Fibroblast of lung (primary cell): ENCODE data around the gene GUCY1A2. TPM values are rescaled to one million over a fixed set of nuclear protein-coding genes. Genes with fewer than 3 reads are reported as not detected.

Experiments used
- DNase-seq, 2 donors: peaks; one replicate each; pipeline versions ENCODE4 v3.0.0 to v3.0.0-alpha.2; 2010; ENCODE audit warnings: low read depth in 2 of 2
- H2AFZ ChIP-seq: 2 replicates; pipeline ENCODE4 v1.5.1; 2012; ENCODE audit warnings: low read length, control low read depth, inconsistent platforms
- H3K27ac ChIP-seq: 2 replicates; pipeline ENCODE4 v1.5.1; 2011; ENCODE audit warnings: low read length, control low read depth; ENCODE audit not compliant: insufficient read depth
- H3K27me3 ChIP-seq: 2 replicates; pipeline ENCODE4 v1.5.1; 2011; ENCODE audit warnings: mild to moderate bottlenecking, low read length; ENCODE audit not compliant: control insufficient read depth, insufficient read depth
- H3K36me3 ChIP-seq: 2 replicates; pipeline ENCODE4 v1.5.1; 2011; ENCODE audit warnings: low read length; ENCODE audit not compliant: control insufficient read depth, insufficient read depth
- H3K4me1 ChIP-seq: 2 replicates; pipeline ENCODE4 v1.5.1; 2011; ENCODE audit warnings: low read length; ENCODE audit not compliant: control insufficient read depth, insufficient read depth; ENCODE audit errors: extremely low read depth
- H3K4me2 ChIP-seq: 2 replicates; pipeline ENCODE4 v1.5.1; 2011; ENCODE audit warnings: low read length, control low read depth; ENCODE audit not compliant: insufficient read depth; ENCODE audit errors: extremely low read depth
- H3K4me3 ChIP-seq, 4 experiments: fragments of 200-600 bp in 1 of 4; sonication (generic) in 1 of 4; replicated peaks in 1 of 4; 2 replicates each; pipeline ENCODE4 v1.5.1; 2011 to 2016; ENCODE audit warnings: low read length in 4 of 4, low read depth in 3 of 4, mild to moderate bottlenecking in 3 of 4, control low read depth in 2 of 4, inconsistent platforms in 1 of 4, mixed read lengths in 1 of 4; ENCODE audit not compliant: insufficient read depth in 1 of 4; ENCODE audit errors: control extremely low read depth in 1 of 4
- H3K79me2 ChIP-seq: 2 replicates; pipeline ENCODE4 v1.5.1; 2012; ENCODE audit warnings: mild to moderate bottlenecking, low read length, inconsistent platforms; ENCODE audit not compliant: control insufficient read depth, insufficient read depth
- H3K9ac ChIP-seq: 2 replicates; pipeline ENCODE4 v1.5.1; 2011; ENCODE audit warnings: mild to moderate bottlenecking, low read length, control low read depth; ENCODE audit not compliant: insufficient read depth
- H3K9me3 ChIP-seq: 2 replicates; pipeline ENCODE4 v1.5.1; 2012; ENCODE audit warnings: low read depth, low read length; ENCODE audit not compliant: control insufficient read depth, insufficient read depth
- H4K20me1 ChIP-seq: 2 replicates; pipeline ENCODE4 v1.5.1; 2011; ENCODE audit warnings: low read length; ENCODE audit not compliant: control insufficient read depth, insufficient read depth; ENCODE audit errors: extremely low read depth
- CTCF ChIP-seq, 2 donors: IDR thresholded peaks in 1 of 2; conservative IDR thresholded peaks in 1 of 2; 1 replicate in 1 of 2; 2 replicates in 1 of 2; pipeline ENCODE4 v1.5.1; 2011 to 2012; ENCODE audit warnings: low read length in 2 of 2, control low read depth in 1 of 2, inconsistent platforms in 1 of 2, low read depth in 1 of 2, mild to moderate bottlenecking in 1 of 2
- EZH2 ChIP-seq: IDR thresholded peaks from 2 replicates; pipeline ENCODE4 v1.5.1; 2012; ENCODE audit warnings: low read length, control low read depth, mild to moderate bottlenecking; ENCODE audit errors: missing control alignments
- polyA plus RNA-seq, 2 donors: library from polyadenylated mRNA; depleted of rRNA in 1 of 2; stranded (reverse) in 1 of 2; unstranded in 1 of 2; fragments of >200 nt; gene quantifications; 2 replicates each; pipeline ENCODE4 v1.2.1, GENCODE V29; 2011 to 2012; ENCODE audit warnings: missing spikeins in 1 of 2
- total RNA-seq: library from RNA; depleted of rRNA; stranded (reverse); fragments of >200 nt; gene quantifications from 2 replicates; pipeline ENCODE4 v1.2.1, GENCODE V29; 2014

The GUCY1A2 gene
- total and polyA plus RNA-seq, 2 donors (not counting 1 experiment from before 2014, with no cell fraction given), result 0.50 to 1.4 TPM

- Histone ChIP-seq H2AFZ (no peak overlapping the region), H3K4me1 (no peaks in the 10 kb centered on the region)
Measured at GRCh38 chr11:106813806-106814205, 204.5 kb downstream of the GUCY1A2 start.

GRCh38 chr11:106794058-106794457 lies 224.2 kb downstream of the GUCY1A2 start:
- Histone ChIP-seq H3K9ac (no peak overlapping the region), H3K4me3 (no peak overlapping the region), H3K9me3 (no peaks in the 10 kb centered on the region), H3K4me2 (no peak overlapping the region), H3K4me1 (no peaks in the 10 kb centered on the region), H3K27me3 (no peaks in the 10 kb centered on the region), H2AFZ (no peak overlapping the region), H3K36me3 (no peaks in the 10 kb centered on the region), H3K79me2 (no peaks in the 10 kb centered on the region), H4K20me1 (no peaks in the 10 kb centered on the region), H3K27ac (no peak overlapping the region)
- no peak for TF ChIP-seq CTCF (conservative IDR thresholded peaks at IDR 0.05 in 1 of 2, IDR thresholded peaks at IDR 0.05 in 1 of 2; ENCODE audit: low read depth in 1 of 2, low read length in 2 of 2)
- no peak for TF ChIP-seq EZH2
- DNase-seq, result peak; percentile 3 to 42

More at GRCh38 chr11:106813806-106814205, 204.5 kb downstream of the GUCY1A2 start:
- H4K20me1 ChIP-seq, result no peaks in the 10 kb centered on the region
- H3K4me3 ChIP-seq, result no peak overlapping the region
- no peaks in the 10 kb centered on the region for H3K79me2 ChIP-seq
- H3K27me3 ChIP-seq, result no peaks in the 10 kb centered on the region
- no peak overlapping the region for H3K27ac ChIP-seq
- H3K4me2 ChIP-seq, result no peak overlapping the region
- no peak for DNase-seq
- no peaks in the 10 kb centered on the region for H3K36me3 ChIP-seq
- H3K9me3 ChIP-seq, result no peaks in the 10 kb centered on the region
- H3K9ac ChIP-seq, result no peak overlapping the region
- TF ChIP-seq EZH2 (no peak), CTCF (conservative IDR thresholded peaks at IDR 0.05 in 1 of 2, IDR thresholded peaks at IDR 0.05 in 1 of 2; ENCODE audit: low read depth in 1 of 2, low read length in 2 of 2) (no peak)

- H3K27ac ChIP-seq, result no peak overlapping the region
- H3K9ac ChIP-seq, result no peak overlapping the region
Measured at GRCh38 chr11:106789406-106789805, 228.9 kb downstream of the GUCY1A2 start.

More at GRCh38 chr11:106789406-106789805, 228.9 kb downstream of the GUCY1A2 start:
- Histone ChIP-seq H3K79me2 (no peaks in the 10 kb centered on the region), H3K4me3 (no peak overlapping the region), H3K36me3 (no peaks in the 10 kb centered on the region), H3K4me2 (no peak overlapping the region), H3K27me3 (no peaks in the 10 kb centered on the region), H3K4me1 (no peaks in the 10 kb centered on the region), H4K20me1 (no peaks in the 10 kb centered on the region), H2AFZ (no peak overlapping the region), H3K9me3 (no peaks in the 10 kb centered on the region)
- no peak for TF ChIP-seq CTCF (conservative IDR thresholded peaks at IDR 0.05 in 1 of 2, IDR thresholded peaks at IDR 0.05 in 1 of 2; ENCODE audit: low read depth in 1 of 2, low read length in 2 of 2)
- no peak for TF ChIP-seq EZH2
- no peak for DNase-seq
